NCI-H345 (cell line): ENCODE measurements around the gene ATAD3B.
"Not testable (repeated sequence)": the region's sequence is repeated elsewhere in the genome, so short reads cannot be mapped to it uniquely, and the experiment has no call there.

Experiments
- DNase-seq: peaks from one replicate; lab custom pipeline; 2025; lab: John Stamatoyannopoulos, UW

The ATAD3B gene

GRCh38 chr1:1471389-1472052 is at the start of gene ATAD3B:
Gene ATAD3B, plus strand, starts transcription at chr1:1471765. Its CDS starts 120 bp downstream, at chr1:1471885.
- peak; percentile 96 for DNase-seq

GRCh38 chr1:1421907-1422464 is 49.6 kb upstream of the ATAD3B start:
- DNase-seq, result no peak

- DNase-seq, result no peak
Observed at GRCh38 chr1:1422465-1423244, 48.9 kb upstream of the ATAD3B start.

GRCh38 chr1:1423245-1423597 is 48.3 kb upstream of the ATAD3B start:
- no peak for DNase-seq

GRCh38 chr1:1424707-1425106 is 46.9 kb upstream of the ATAD3B start:
- no peak for DNase-seq

GRCh38 chr1:1425426-1425752 is 46.2 kb upstream of the ATAD3B start:
- DNase-seq, result no peak

GRCh38 chr1:1425753-1426495 is 45.6 kb upstream of the ATAD3B start:
- DNase-seq, result no peak

GRCh38 chr1:1426496-1427105 is 45.0 kb upstream of the ATAD3B start:
- no peak for DNase-seq

GRCh38 chr1:1427106-1427819 is 44.3 kb upstream of the ATAD3B start:
- DNase-seq, result no peak

- DNase-seq, result no peak
Observed at GRCh38 chr1:1427820-1428148, 43.8 kb upstream of the ATAD3B start.

GRCh38 chr1:1428174-1428573 is 43.4 kb upstream of the ATAD3B start:
- DNase-seq, result no peak

GRCh38 chr1:1428967-1429366 is 42.6 kb upstream of the ATAD3B start:
- not testable (repeated sequence) for DNase-seq

- DNase-seq, result no peak
Observed at GRCh38 chr1:1429671-1430073, 41.9 kb upstream of the ATAD3B start.

- no peak for DNase-seq
Observed at GRCh38 chr1:1430114-1430982, 41.2 kb upstream of the ATAD3B start.

GRCh38 chr1:1430992-1431844 is 40.3 kb upstream of the ATAD3B start:
- no peak for DNase-seq

GRCh38 chr1:1431845-1432273 is 39.7 kb upstream of the ATAD3B start:
- DNase-seq, result no peak

GRCh38 chr1:1432274-1432950 is 39.2 kb upstream of the ATAD3B start:
- no peak for DNase-seq

GRCh38 chr1:1432951-1433803 is 38.4 kb upstream of the ATAD3B start:
- no peak for DNase-seq
